Esophagus muscularis mucosa (tissue), 4 donors: ENCODE data around the gene SEMA3D.

Experiments used
- CTCF ChIP-seq, 3 experiments: fragments of 200-600 bp in 2 of 3; fragments of 450-650 bp in 1 of 3; sonication (generic) in 2 of 3; IDR thresholded peaks; one replicate each; pipeline ENCODE4 v1.5.1; 2017 to 2019; ENCODE audit warnings: antibody characterized with exemption in 3 of 3, mild to moderate bottlenecking in 2 of 3, moderate library complexity in 1 of 3
- EP300 ChIP-seq: sonication (generic); formaldehyde crosslinking; IDR thresholded peaks from one replicate; pipeline ENCODE4 v1.6.1; 2017; ENCODE audit warnings: antibody characterized with exemption
- POLR2A ChIP-seq: fragments of 450-650 bp; IDR thresholded peaks from one replicate; pipeline ENCODE4 v1.6.1; 2017; ENCODE audit warnings: antibody characterized with exemption, moderate library complexity, mild to moderate bottlenecking, low read depth
- POLR2AphosphoS5 ChIP-seq, 2 donors: sonication (generic); formaldehyde crosslinking; IDR thresholded peaks; one replicate each; pipeline ENCODE4 v1.6.1; 2017; ENCODE audit warnings: antibody characterized with exemption in 2 of 2

- TF ChIP-seq CTCF (IDR thresholded peaks at IDR 0.05) (no peak), EP300 (no peak), POLR2AphosphoS5 (IDR thresholded peaks at IDR 0.05) (no peak), POLR2A (no peak)
Observed at GRCh38 chr7:85070967-85071628, 115.8 kb downstream of the SEMA3D start.
